ENCODE data around the gene ADAM19. TPM values are rescaled to one million over a fixed set of nuclear protein-coding genes. Genes with fewer than 3 reads are reported as not detected.

The ADAM19 gene
- total and polyA plus RNA-seq, 2 of the 4 experiments (the other 2 are of a cell fraction), result 35.5 to 49.2 TPM

DNA sequence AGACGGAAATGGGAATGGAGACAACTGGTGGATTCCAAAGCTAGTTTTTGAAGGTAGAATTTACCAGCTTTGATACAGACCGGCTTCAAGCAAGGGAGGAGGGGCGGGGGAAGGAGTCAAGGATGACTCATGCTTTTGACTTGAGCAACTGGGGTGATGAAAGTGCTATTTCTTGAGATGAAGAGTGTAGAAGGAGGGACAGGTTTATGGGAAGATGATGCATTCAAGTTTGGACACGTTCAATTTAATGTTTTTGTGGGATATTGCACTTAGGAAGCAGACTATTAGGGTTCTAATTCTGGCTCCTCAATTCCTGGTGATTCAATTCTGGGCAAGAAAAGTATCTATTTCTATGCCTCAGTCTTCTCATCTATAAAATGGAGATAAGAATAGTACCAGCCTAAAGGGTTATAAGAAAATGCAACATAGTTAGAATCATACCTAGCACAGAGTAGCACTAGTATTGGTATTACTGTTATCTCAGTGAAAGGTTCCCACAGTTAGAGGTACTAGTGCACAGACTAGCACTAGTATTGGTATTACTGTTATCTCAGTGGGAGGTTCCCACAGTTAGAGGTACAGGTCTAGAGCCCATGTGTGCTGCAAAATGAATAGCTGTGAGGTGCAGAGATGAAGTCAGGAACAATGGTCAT is 110.9 kb downstream of the ADAM19 start:
- Histone ChIP-seq H3K4ac (ENCODE audit: low read depth, low read length) (peak overlapping the region; percentile 79), H3K56ac (ENCODE audit: extremely low read depth, insufficient read depth, low read length) (peak overlapping the region; percentile 25; the same call in 1 of the 2 replicates), H2AFZ (replicated peaks; ENCODE audit: low read length, poor library complexity) (peak overlapping the region; percentile 76), H2BK5ac (ENCODE audit: low read depth, low read length, poor library complexity, severe bottlenecking) (peak overlapping the region; percentile 37), H3K14ac (replicated peaks; ENCODE audit: low read depth, low read length) (peak overlapping the region; percentile 65), H3K4me1 (ENCODE audit: control insufficient read depth, insufficient read depth, low read length) (peaks cover 10% of the 10 kb centered on the region), H3K9me1 (ENCODE audit: insufficient read depth, low read length) (peaks cover 25% of the 10 kb centered on the region), H2BK120ac (ENCODE audit: low read depth, low read length) (peak overlapping the region; percentile 87), H3K9me3 (ENCODE audit: control insufficient read depth, insufficient read depth, low read length) (no peaks in the 10 kb centered on the region), H3K27me3 (ENCODE audit: control insufficient read depth, insufficient read depth, low read length) (peaks cover under 1% of the 10 kb centered on the region; the same call in 1 of the 2 replicates), H2AK9ac (replicated peaks; ENCODE audit: low read depth, low read length, poor library complexity) (peak overlapping the region; percentile 7), H3K18ac (ENCODE audit: low read depth, low read length) (peak overlapping the region; percentile 56), H3K79me1 (ENCODE audit: low read depth in 1 of 2, low read length in 2 of 2) (no peaks in the 10 kb centered on the region), H2BK20ac (ENCODE audit: low read depth, low read length) (peak overlapping the region; percentile 90), H3K36me3 (ENCODE audit: control insufficient read depth, insufficient read depth, low read length) (no peaks in the 10 kb centered on the region), H2BK15ac (ENCODE audit: low read depth, low read length) (peak overlapping the region; percentile 93), H3K23ac (ENCODE audit: low read depth, low read length) (peak overlapping the region; percentile 70), H2AK5ac (ENCODE audit: low read depth, low read length) (peak overlapping the region; percentile 73), H3K4me2 (ENCODE audit: low read depth, low read length) (peak overlapping the region; percentile 84), H3K4me3 (ENCODE audit: insufficient read depth, low read depth, low read length) (no peak overlapping the region), H4K20me1 (ENCODE audit: insufficient read depth, low read length) (no peaks in the 10 kb centered on the region), H4K8ac (ENCODE audit: low read depth in 2 of 2, low read length in 2 of 2) (peak overlapping the region; percentile 19 to 71; a peak in 3 of 4 replicates), H4K91ac (ENCODE audit: insufficient read depth, low read depth, low read length) (peak overlapping the region; percentile 79; the same call in 1 of the 2 replicates), H3K9ac (ENCODE audit: low read depth, low read length) (no peak overlapping the region), H4K5ac (ENCODE audit: low read depth, low read length) (no peak overlapping the region), H3K27ac (ENCODE audit: insufficient read depth, low read length) (0 out of 2 replicates have a peak overlapping the region, but pooled peaks have one; percentile 26)
- in situ Hi-C loops (cut with MboI; ENCODE audit: low sequenced_read_pairs) (no loop called here), dilution Hi-C loops (cut with HindIII; ENCODE audit: low sequenced_read_pairs, unreplicated experiment) (no loop called here), intact Hi-C loops (cut with micrococcal nuclease) (loop anchor here (5.0 kb wide), 1 partner anchor 77 kb away; no protein-coding TSS in a partner anchor)
- ChIA-PET POLR2A (ENCODE audit: unreplicated experiment) (no interaction called here), CTCF (no interaction called here)
- no TSS peak for BruUV-seq (replicated peaks)
- DNase-seq (peak; percentile 90), ATAC-seq (ENCODE audit: low read depth) (peak; percentile 79)
- WGBS, 2 experiments (ENCODE audit: extremely low coverage in 2 of 2, insufficient read length in 1 of 2), result 20% methylated on average over 1 of the region's 4 CpGs; no CpG with 5 or more reads in 1 of the 2 experiments
- TF ChIP-seq, protein P1, sequence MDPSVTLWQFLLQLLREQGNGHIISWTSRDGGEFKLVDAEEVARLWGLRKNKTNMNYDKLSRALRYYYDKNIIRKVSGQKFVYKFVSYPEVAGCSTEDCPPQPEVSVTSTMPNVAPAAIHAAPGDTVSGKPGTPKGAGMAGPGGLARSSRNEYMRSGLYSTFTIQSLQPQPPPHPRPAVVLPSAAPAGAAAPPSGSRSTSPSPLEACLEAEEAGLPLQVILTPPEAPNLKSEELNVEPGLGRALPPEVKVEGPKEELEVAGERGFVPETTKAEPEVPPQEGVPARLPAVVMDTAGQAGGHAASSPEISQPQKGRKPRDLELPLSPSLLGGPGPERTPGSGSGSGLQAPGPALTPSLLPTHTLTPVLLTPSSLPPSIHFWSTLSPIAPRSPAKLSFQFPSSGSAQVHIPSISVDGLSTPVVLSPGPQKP (IDR thresholded peaks at IDR 0.05; ENCODE audit: borderline replicate concordance, low read depth, low read length), result no peak
- TF ChIP-seq POLR2A (IDR thresholded peaks at IDR 0.05; ENCODE audit: low read depth, low read length), result no peak
- TF ChIP-seq USF2 (IDR thresholded peaks at IDR 0.05; ENCODE audit: low read depth, low read length), result no peak
- TF ChIP-seq CHD1 (IDR thresholded peaks at IDR 0.05; ENCODE audit: low read depth, low read length), result no peak; the same call in 1 of the 2 replicates
- TF ChIP-seq RCOR1 (IDR thresholded peaks at IDR 0.05; ENCODE audit: insufficient replicate concordance, low read length), result peak; percentile 42
- no peak for TF ChIP-seq RAD21 (IDR thresholded peaks at IDR 0.05; ENCODE audit: low read length)
- peak; percentile 75 for TF ChIP-seq MAZ (IDR thresholded peaks at IDR 0.05; ENCODE audit: borderline replicate concordance, low read depth, low read length)
- peak; percentile 99 for TF ChIP-seq FOS (IDR thresholded peaks at IDR 0.05; ENCODE audit: low read depth, low read length)
- TF ChIP-seq, protein P2, sequence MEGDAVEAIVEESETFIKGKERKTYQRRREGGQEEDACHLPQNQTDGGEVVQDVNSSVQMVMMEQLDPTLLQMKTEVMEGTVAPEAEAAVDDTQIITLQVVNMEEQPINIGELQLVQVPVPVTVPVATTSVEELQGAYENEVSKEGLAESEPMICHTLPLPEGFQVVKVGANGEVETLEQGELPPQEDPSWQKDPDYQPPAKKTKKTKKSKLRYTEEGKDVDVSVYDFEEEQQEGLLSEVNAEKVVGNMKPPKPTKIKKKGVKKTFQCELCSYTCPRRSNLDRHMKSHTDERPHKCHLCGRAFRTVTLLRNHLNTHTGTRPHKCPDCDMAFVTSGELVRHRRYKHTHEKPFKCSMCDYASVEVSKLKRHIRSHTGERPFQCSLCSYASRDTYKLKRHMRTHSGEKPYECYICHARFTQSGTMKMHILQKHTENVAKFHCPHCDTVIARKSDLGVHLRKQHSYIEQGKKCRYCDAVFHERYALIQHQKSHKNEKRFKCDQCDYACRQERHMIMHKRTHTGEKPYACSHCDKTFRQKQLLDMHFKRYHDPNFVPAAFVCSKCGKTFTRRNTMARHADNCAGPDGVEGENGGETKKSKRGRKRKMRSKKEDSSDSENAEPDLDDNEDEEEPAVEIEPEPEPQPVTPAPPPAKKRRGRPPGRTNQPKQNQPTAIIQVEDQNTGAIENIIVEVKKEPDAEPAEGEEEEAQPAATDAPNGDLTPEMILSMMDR (conservative IDR thresholded peaks at IDR 0.05; ENCODE audit: low read depth, low read length), result no peak
- TF ChIP-seq NFE2L2 (IDR thresholded peaks at IDR 0.05; ENCODE audit: low read depth, low read length), result peak; percentile 62; the same call in 1 of the 2 replicates
- no peak for TF ChIP-seq SMC3 (IDR thresholded peaks at IDR 0.05; ENCODE audit: low read depth, low read length)
- TF ChIP-seq CEBPB (IDR thresholded peaks at IDR 0.05; ENCODE audit: low read depth, low read length), result peak; percentile 98
- TF ChIP-seq MXI1 (IDR thresholded peaks at IDR 0.05; ENCODE audit: borderline replicate concordance, low read depth, low read length), result no peak
- peak; percentile 71; the same call in 1 of the 2 replicates for TF ChIP-seq BHLHE40 (IDR thresholded peaks at IDR 0.05; ENCODE audit: low read depth, low read length)
- no peak for TF ChIP-seq MAFK (IDR thresholded peaks at IDR 0.05; ENCODE audit: low read depth, low read length)
